Activated CD4-positive, alpha-beta T cell treated with anti-CD3 and anti-CD28 coated beads for 36 hours (primary cell): ENCODE results near the gene C19orf12. TPM values are rescaled to one million over a fixed set of nuclear protein-coding genes. Genes with fewer than 3 reads are reported as not detected.
A peak's percentile ranks its signal among the peaks of the same experiment; 100 is the strongest.
"Not testable (repeated sequence)": the region's sequence is repeated elsewhere in the genome, so short reads cannot be mapped to it uniquely, and the experiment has no call there.

Source experiments
- ATAC-seq: fragments of 200-7000 bp; cut with Tn5 transposase; one replicate; pipeline ENCODE4 v1.10.0; 2021; ENCODE audit warnings: mild to moderate bottlenecking, moderate library complexity
- CTCF ChIA-PET: fragments of 350-600 bp; sonication (Branson Sonifier 250); formaldehyde crosslinking; loops from one replicate; lab custom pipeline; 2021; ENCODE audit warnings: antibody characterized with exemption; lab: Charles Lee
- POLR2A ChIA-PET: fragments of 350-600 bp; sonication (Branson Sonifier 250); formaldehyde crosslinking; loops from one replicate; lab custom pipeline; 2021; ENCODE audit warnings: antibody characterized with exemption, inconsistent platforms; lab: Charles Lee
- DNase-seq: peaks from one replicate; pipeline ENCODE4 v3.0.0-alpha.2; 2020
- H3K27ac Mint-ChIP-seq: one replicate; pipeline ENCODE4 v1.8.0; 2021; ENCODE audit warnings: mixed read lengths
- H3K27me3 Mint-ChIP-seq: one replicate; pipeline ENCODE4 v1.8.0; 2021; ENCODE audit warnings: mixed read lengths
- H3K36me3 Mint-ChIP-seq: one replicate; pipeline ENCODE4 v1.8.0; 2021; ENCODE audit warnings: low read depth, mixed read lengths
- H3K4me1 Mint-ChIP-seq: one replicate; pipeline ENCODE4 v1.8.0; 2021; ENCODE audit warnings: mixed read lengths
- H3K4me3 Mint-ChIP-seq: one replicate; pipeline ENCODE4 v1.8.0; 2021; ENCODE audit warnings: mild to moderate bottlenecking, moderate library complexity, mixed read lengths
- H3K9me3 Mint-ChIP-seq: one replicate; pipeline ENCODE4 v1.8.0; 2021; ENCODE audit warnings: low read depth, mixed read lengths
- intact Hi-C, 2 experiments: fragments of 100-400 bp; cut with DNase I in 1 of 2; cut with micrococcal nuclease in 1 of 2; formaldehyde crosslinking; loops; one replicate each; pipeline versions ENCODE4 v1.14.2 to v1.15.1; 2022 to 2024; cut with DNase I, micrococcal nuclease
- total RNA-seq, 2 experiments: library from RNA; stranded (reverse); gene quantifications; one replicate each; pipeline ENCODE4 v1.2.3, GENCODE V29; 2021

Gene C19orf12
- total RNA-seq, 2 experiments from 2014 or later: 26.7 to 35.7 TPM

GRCh38 chr19:29675120-29675649, 39.9 kb downstream of the C19orf12 start:
- H3K4me1 Mint-ChIP-seq: peaks cover 85% of the 10 kb centered on the region
- ChIA-PET POLR2A (no interaction called here), CTCF (interaction anchor here (0.6 to 0.8 kb wide), 4 partner anchors 10 to 64 kb away, joined by 3 read pairs; partner anchors contain the start of gene PLEKHF1)
- H3K27ac Mint-ChIP-seq: peak overlapping the region; percentile 33
- intact Hi-C loops: no loop called here
- H3K27me3 Mint-ChIP-seq: no peaks in the 10 kb centered on the region
- H3K36me3 Mint-ChIP-seq: peaks cover 41% of the 10 kb centered on the region
- ATAC-seq (no peak), DNase-seq (no peak)
- no peak overlapping the region for H3K4me3 Mint-ChIP-seq
- no peaks in the 10 kb centered on the region for H3K9me3 Mint-ChIP-seq

GRCh38 chr19:29674374-29675119, 40.5 kb downstream of the C19orf12 start:
- Mint-ChIP-seq H3K4me3 (no peak overlapping the region), H3K36me3 (peaks cover 45% of the 10 kb centered on the region), H3K27ac (peak overlapping the region; percentile 13), H3K4me1 (peaks cover 86% of the 10 kb centered on the region), H3K27me3 (no peaks in the 10 kb centered on the region), H3K9me3 (no peaks in the 10 kb centered on the region)
- no peak for ATAC-seq
- DNase-seq: no peak
- intact Hi-C loops: loop anchor here in 1 of 2 experiments (5.0 kb wide), 1 partner anchor 163 kb away; no protein-coding TSS in a partner anchor
- ChIA-PET POLR2A (no interaction called here), CTCF (interaction anchor here (0.6 to 3.0 kb wide), 4 partner anchors 9 to 64 kb away, joined by 3 to 24 read pairs (median 3); partner anchors contain the start of gene PLEKHF1)

GRCh38 chr19:29673451-29674371, 41.4 kb downstream of the C19orf12 start:
- intact Hi-C loops: loop anchor here (1.0 to 5.0 kb wide), 6 partner anchors 13 to 164 kb away; partner anchors contain the start of gene POP4 (in 1 of the 2)
- H3K27me3 Mint-ChIP-seq: no peaks in the 10 kb centered on the region
- peak overlapping the region; percentile 96 for H3K27ac Mint-ChIP-seq
- peak overlapping the region; percentile 59 for H3K4me3 Mint-ChIP-seq
- CTCF ChIA-PET: interaction anchor here (0.6 to 4.0 kb wide), 10 partner anchors 11 to 164 kb away, joined by 3 to 41 read pairs (median 8); partner anchors contain the start of gene POP4
- H3K9me3 Mint-ChIP-seq: no peaks in the 10 kb centered on the region
- DNase-seq (no peak), ATAC-seq (no peak)
- POLR2A ChIA-PET: interaction anchor here (0.8 to 2.4 kb wide), 4 partner anchors 8 to 68 kb away, joined by 3 to 13 read pairs (median 4); partner anchors contain the start of gene POP4
- peaks cover 91% of the 10 kb centered on the region for H3K4me1 Mint-ChIP-seq
- peaks cover 47% of the 10 kb centered on the region for H3K36me3 Mint-ChIP-seq

- DNase-seq (peak; percentile 93), ATAC-seq (peak; percentile 74)
- Mint-ChIP-seq H3K4me3 (peak overlapping the region; percentile 59), H3K36me3 (peaks cover 50% of the 10 kb centered on the region), H3K27ac (peak overlapping the region; percentile 96), H3K27me3 (no peaks in the 10 kb centered on the region), H3K9me3 (no peaks in the 10 kb centered on the region), H3K4me1 (peaks cover 93% of the 10 kb centered on the region)
- CTCF ChIA-PET: interaction anchor here (0.6 to 4.0 kb wide), 12 partner anchors 9 to 66 kb away, joined by 3 to 41 read pairs (median 14); partner anchors contain the start of gene POP4
- POLR2A ChIA-PET: interaction anchor here (0.8 to 2.4 kb wide), 4 partner anchors 9 to 67 kb away, joined by 3 to 13 read pairs (median 4); partner anchors contain the start of gene POP4
- intact Hi-C loops: loop anchor here (1.0 to 5.0 kb wide), 8 partner anchors 7 to 164 kb away; partner anchors contain the start of gene POP4 (in 1 of the 2)
Observed at GRCh38 chr19:29672933-29673336, 42.1 kb downstream of the C19orf12 start.

GRCh38 chr19:29672319-29672932, 42.6 kb downstream of the C19orf12 start:
- ChIA-PET POLR2A (interaction anchor here (0.6 to 2.4 kb wide), 6 partner anchors 9 to 67 kb away, joined by 3 to 13 read pairs (median 6); partner anchors contain the start of gene POP4), CTCF (interaction anchor here (0.6 to 4.0 kb wide), 21 partner anchors 9 to 170 kb away, joined by 3 to 41 read pairs (median 6); partner anchors contain the start of genes C19orf12 and POP4)
- Mint-ChIP-seq H3K27ac (peak overlapping the region; percentile 96), H3K4me1 (peaks cover 94% of the 10 kb centered on the region), H3K4me3 (peak overlapping the region; percentile 59), H3K9me3 (no peaks in the 10 kb centered on the region), H3K27me3 (no peaks in the 10 kb centered on the region), H3K36me3 (peaks cover 50% of the 10 kb centered on the region)
- ATAC-seq: no peak
- DNase-seq: peak; percentile 32
- intact Hi-C loops: loop anchor here (1.0 to 5.0 kb wide), 5 partner anchors 8 to 165 kb away; no protein-coding TSS in a partner anchor

- ChIA-PET POLR2A (interaction anchor here (0.6 to 2.4 kb wide), 3 partner anchors 10 to 65 kb away, joined by 7 to 13 read pairs (median 8); partner anchors contain the start of gene POP4), CTCF (interaction anchor here (0.6 to 4.0 kb wide), 19 partner anchors 9 to 1550 kb away, joined by 3 to 41 read pairs (median 9); partner anchors contain the start of genes C19orf12 and POP4)
- peak; percentile 94 for DNase-seq
- Mint-ChIP-seq H3K27ac (peak overlapping the region; percentile 96), H3K4me3 (peak overlapping the region; percentile 59), H3K9me3 (no peaks in the 10 kb centered on the region), H3K36me3 (peaks cover 52% of the 10 kb centered on the region), H3K4me1 (peaks cover 90% of the 10 kb centered on the region), H3K27me3 (no peaks in the 10 kb centered on the region)
- peak; percentile 70 for ATAC-seq
- intact Hi-C loops: loop anchor here (1.0 to 5.0 kb wide), 5 partner anchors 9 to 166 kb away; no protein-coding TSS in a partner anchor
Observed at GRCh38 chr19:29671393-29672160, 43.5 kb downstream of the C19orf12 start.

- DNase-seq, H3K9me3 Mint-ChIP-seq, H3K27me3 Mint-ChIP-seq, ATAC-seq: not testable (repeated sequence)
- H3K4me3 Mint-ChIP-seq: peak overlapping the region; percentile 59
- H3K4me1 Mint-ChIP-seq: peaks cover 85% of the 10 kb centered on the region
- intact Hi-C loops: loop anchor here in 1 of 2 experiments (5.0 kb wide), 1 partner anchor 166 kb away; no protein-coding TSS in a partner anchor
- CTCF ChIA-PET: interaction anchor here (0.6 to 4.0 kb wide), 14 partner anchors 9 to 1551 kb away, joined by 3 to 41 read pairs (median 14); partner anchors contain the start of genes C19orf12 and POP4
- H3K36me3 Mint-ChIP-seq: peaks cover 54% of the 10 kb centered on the region
- H3K27ac Mint-ChIP-seq: peak overlapping the region; percentile 96
- POLR2A ChIA-PET: interaction anchor here (2.4 kb wide), 1 partner anchor 11 kb away, joined by 13 read pairs; no protein-coding TSS in a partner anchor
Observed at GRCh38 chr19:29671026-29671392, 44.1 kb downstream of the C19orf12 start.

- ChIA-PET POLR2A (no interaction called here), CTCF (interaction anchor here (3.0 to 4.0 kb wide), 2 partner anchors 11 to 63 kb away, joined by 18 to 26 read pairs; partner anchors contain the start of gene POP4)
- Mint-ChIP-seq H3K27ac (peak overlapping the region; percentile 96), H3K4me3 (no peak overlapping the region), H3K4me1 (peaks cover 77% of the 10 kb centered on the region), H3K9me3 (no peaks in the 10 kb centered on the region), H3K27me3 (no peaks in the 10 kb centered on the region), H3K36me3 (peaks cover 51% of the 10 kb centered on the region)
- ATAC-seq: no peak
- intact Hi-C loops: loop anchor here in 1 of 2 experiments (5.0 kb wide), 1 partner anchor 167 kb away; no protein-coding TSS in a partner anchor
- no peak for DNase-seq
Observed at GRCh38 chr19:29670255-29670654, 44.8 kb downstream of the C19orf12 start.
